Breast epithelium (tissue), 4 donors: ENCODE measurements around the gene CCDC171. TPM values are rescaled to one million over a fixed set of nuclear protein-coding genes. Genes with fewer than 3 reads are reported as not detected.

ENCODE experiments used
- DNase-seq, 2 donors: peaks; one replicate each; pipeline ENCODE4 v3.0.0-alpha.2; 2019; ENCODE audit warnings: low spot score in 2 of 2
- H3K27ac ChIP-seq, 2 donors: fragments of 200-600 bp; sonication (generic) in 1 of 2; one replicate each; pipeline ENCODE4 v1.5.1; 2016 to 2019; ENCODE audit warnings: mild to moderate bottlenecking in 1 of 2
- H3K27me3 ChIP-seq, 2 donors: fragments of 200-600 bp; sonication (generic) in 1 of 2; one replicate each; pipeline versions ENCODE4 v1.5.1 to v1.6.0; 2017 to 2019; ENCODE audit warnings: control low read depth in 1 of 2, mild to moderate bottlenecking in 1 of 2
- H3K36me3 ChIP-seq: fragments of 200-600 bp; one replicate; pipeline ENCODE4 v1.5.1; 2019
- H3K4me1 ChIP-seq, 2 donors: fragments of 200-600 bp; sonication (generic); one replicate each; pipeline ENCODE4 v1.5.1; 2016 to 2019; ENCODE audit warnings: control low read depth in 1 of 2
- H3K4me3 ChIP-seq, 3 donors: fragments of 200-600 bp; sonication (generic); 1 replicate in 2 of 3; 2 replicates in 1 of 3; pipeline ENCODE4 v1.5.1; 2016 to 2019; ENCODE audit warnings: mild to moderate bottlenecking in 3 of 3, moderate library complexity in 2 of 3
- H3K9me3 ChIP-seq, 2 donors: fragments of 200-600 bp; sonication (generic) in 1 of 2; one replicate each; pipeline ENCODE4 v1.5.1; 2016 to 2019; ENCODE audit warnings: control low read depth in 1 of 2
- POLR2A ChIP-seq: fragments of 450-650 bp; IDR thresholded peaks from one replicate; pipeline ENCODE4 v1.6.1; 2016; ENCODE audit warnings: antibody characterized with exemption, mild to moderate bottlenecking, moderate library complexity
- POLR2AphosphoS5 ChIP-seq, 3 donors: sonication (generic); formaldehyde crosslinking; IDR thresholded peaks; one replicate each; pipeline ENCODE4 v1.6.1; 2017; ENCODE audit warnings: antibody characterized with exemption in 3 of 3
- intact Hi-C: fragments of 100-400 bp; cut with DNase I; formaldehyde crosslinking; loops from one replicate; pipeline ENCODE4 v1.15.1; 2023; ENCODE audit warnings: low total_unique reads
- total RNA-seq, 3 donors: library from RNA; depleted of rRNA; stranded (reverse); fragments of >200 nt; gene quantifications; one replicate each; pipeline ENCODE4 v1.1.0, GENCODE V29; 2016
- TF ChIP-seq, protein P1 (sequence below), 3 donors: fragments of 450-650 bp; IDR thresholded peaks; one replicate each; pipeline ENCODE4 v1.5.1; 2016 to 2017; ENCODE audit warnings: antibody characterized with exemption in 3 of 3, mild to moderate bottlenecking in 3 of 3, moderate library complexity in 3 of 3

Gene CCDC171
- total RNA-seq, 3 donors from 2014 or later, result 4.8 to 8.8 (median 5.6) TPM

DNA sequence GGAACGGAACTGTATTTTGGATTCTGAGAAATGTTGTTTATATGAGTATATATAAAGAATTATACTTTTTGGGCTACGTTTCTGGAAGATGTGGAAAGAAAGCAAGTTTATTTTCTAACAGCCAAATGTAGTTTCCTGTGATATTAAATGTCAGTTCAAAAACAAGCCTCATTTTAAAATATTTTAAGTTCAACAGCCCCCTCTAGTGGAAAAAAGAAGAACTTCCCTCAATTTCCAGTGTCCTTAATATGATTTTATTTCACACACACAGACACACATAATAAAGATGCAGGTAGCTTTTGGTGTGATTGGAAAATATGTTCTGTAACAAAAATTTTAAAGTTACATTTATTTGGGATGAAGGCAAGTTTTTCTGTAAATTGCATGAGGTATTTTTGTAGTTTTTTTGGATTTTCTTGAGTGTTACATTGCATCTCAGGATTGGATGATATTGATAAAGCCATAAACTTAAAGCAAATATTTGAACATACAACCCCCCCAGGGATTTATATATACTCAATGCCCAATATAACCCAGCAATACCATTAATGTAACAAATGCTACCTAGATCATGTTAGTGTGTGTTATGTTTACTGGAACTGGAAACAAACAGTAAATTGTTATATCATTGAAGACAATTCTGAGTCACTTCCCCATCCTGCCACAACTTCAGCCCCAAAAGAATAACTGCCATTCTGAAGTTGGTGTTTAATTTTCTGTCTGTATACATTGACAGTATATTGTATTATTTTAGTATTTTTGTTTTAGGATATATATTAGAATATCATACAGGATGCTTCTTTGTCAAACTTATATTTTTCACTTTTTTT, 54.0 kb downstream of the CCDC171 start:
- intact Hi-C loops, result no loop called here
- Histone ChIP-seq H3K4me3 (no peak overlapping the region), H3K9me3 (no peaks in the 10 kb centered on the region), H3K27me3 (no peaks in the 10 kb centered on the region), H3K36me3 (no peaks in the 10 kb centered on the region), H3K4me1 (no peaks in the 10 kb centered on the region), H3K27ac (no peak overlapping the region)
- TF ChIP-seq POLR2A (no peak), POLR2AphosphoS5 (IDR thresholded peaks at IDR 0.05) (no peak)
- TF ChIP-seq, protein P1, sequence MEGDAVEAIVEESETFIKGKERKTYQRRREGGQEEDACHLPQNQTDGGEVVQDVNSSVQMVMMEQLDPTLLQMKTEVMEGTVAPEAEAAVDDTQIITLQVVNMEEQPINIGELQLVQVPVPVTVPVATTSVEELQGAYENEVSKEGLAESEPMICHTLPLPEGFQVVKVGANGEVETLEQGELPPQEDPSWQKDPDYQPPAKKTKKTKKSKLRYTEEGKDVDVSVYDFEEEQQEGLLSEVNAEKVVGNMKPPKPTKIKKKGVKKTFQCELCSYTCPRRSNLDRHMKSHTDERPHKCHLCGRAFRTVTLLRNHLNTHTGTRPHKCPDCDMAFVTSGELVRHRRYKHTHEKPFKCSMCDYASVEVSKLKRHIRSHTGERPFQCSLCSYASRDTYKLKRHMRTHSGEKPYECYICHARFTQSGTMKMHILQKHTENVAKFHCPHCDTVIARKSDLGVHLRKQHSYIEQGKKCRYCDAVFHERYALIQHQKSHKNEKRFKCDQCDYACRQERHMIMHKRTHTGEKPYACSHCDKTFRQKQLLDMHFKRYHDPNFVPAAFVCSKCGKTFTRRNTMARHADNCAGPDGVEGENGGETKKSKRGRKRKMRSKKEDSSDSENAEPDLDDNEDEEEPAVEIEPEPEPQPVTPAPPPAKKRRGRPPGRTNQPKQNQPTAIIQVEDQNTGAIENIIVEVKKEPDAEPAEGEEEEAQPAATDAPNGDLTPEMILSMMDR (IDR thresholded peaks at IDR 0.05), result peak; percentile 71 to 82 (median 74)
- DNase-seq, result no peak

GRCh38 chr9:15612962-15613361, 60.1 kb downstream of the CCDC171 start:
- no peaks in the 10 kb centered on the region for H3K36me3 ChIP-seq
- DNase-seq, result no peak
- no peak overlapping the region for H3K4me3 ChIP-seq
- H3K9me3 ChIP-seq, result no peaks in the 10 kb centered on the region
- intact Hi-C loops, result no loop called here
- no peak for TF ChIP-seq POLR2AphosphoS5 (IDR thresholded peaks at IDR 0.05)
- no peak for TF ChIP-seq POLR2A
- TF ChIP-seq, protein P1 (IDR thresholded peaks at IDR 0.05), result no peak
- H3K27me3 ChIP-seq, result no peaks in the 10 kb centered on the region
- no peaks in the 10 kb centered on the region for H3K4me1 ChIP-seq
- no peak overlapping the region for H3K27ac ChIP-seq

- no peak for DNase-seq
- Histone ChIP-seq H3K27me3 (no peaks in the 10 kb centered on the region), H3K4me1 (no peaks in the 10 kb centered on the region), H3K4me3 (no peak overlapping the region), H3K9me3 (no peaks in the 10 kb centered on the region), H3K27ac (no peak overlapping the region), H3K36me3 (no peaks in the 10 kb centered on the region)
- intact Hi-C loops, result no loop called here
- no peak for TF ChIP-seq POLR2A
- TF ChIP-seq POLR2AphosphoS5 (IDR thresholded peaks at IDR 0.05), result no peak
- TF ChIP-seq, protein P1 (IDR thresholded peaks at IDR 0.05), result no peak
Observed at GRCh38 chr9:15617782-15618181, 64.9 kb downstream of the CCDC171 start.

GRCh38 chr9:15618540-15619331, 65.9 kb downstream of the CCDC171 start:
- no peaks in the 10 kb centered on the region for H3K36me3 ChIP-seq
- no peaks in the 10 kb centered on the region for H3K27me3 ChIP-seq
- no peak for DNase-seq
- intact Hi-C loops, result no loop called here
- no peak overlapping the region for H3K4me3 ChIP-seq
- H3K4me1 ChIP-seq, result no peaks in the 10 kb centered on the region
- H3K27ac ChIP-seq, result no peak overlapping the region
- H3K9me3 ChIP-seq, result no peaks in the 10 kb centered on the region
- no peak for TF ChIP-seq POLR2AphosphoS5 (IDR thresholded peaks at IDR 0.05)
- TF ChIP-seq, protein P1 (IDR thresholded peaks at IDR 0.05), result no peak
- no peak for TF ChIP-seq POLR2A
